ENCODE measurements around the gene BCL6B. TPM values are rescaled to one million over a fixed set of nuclear protein-coding genes. Genes with fewer than 3 reads are reported as not detected.

Gene BCL6B
- total RNA-seq, 1 experiment from 2014 or later: 11.4 TPM

DNA sequence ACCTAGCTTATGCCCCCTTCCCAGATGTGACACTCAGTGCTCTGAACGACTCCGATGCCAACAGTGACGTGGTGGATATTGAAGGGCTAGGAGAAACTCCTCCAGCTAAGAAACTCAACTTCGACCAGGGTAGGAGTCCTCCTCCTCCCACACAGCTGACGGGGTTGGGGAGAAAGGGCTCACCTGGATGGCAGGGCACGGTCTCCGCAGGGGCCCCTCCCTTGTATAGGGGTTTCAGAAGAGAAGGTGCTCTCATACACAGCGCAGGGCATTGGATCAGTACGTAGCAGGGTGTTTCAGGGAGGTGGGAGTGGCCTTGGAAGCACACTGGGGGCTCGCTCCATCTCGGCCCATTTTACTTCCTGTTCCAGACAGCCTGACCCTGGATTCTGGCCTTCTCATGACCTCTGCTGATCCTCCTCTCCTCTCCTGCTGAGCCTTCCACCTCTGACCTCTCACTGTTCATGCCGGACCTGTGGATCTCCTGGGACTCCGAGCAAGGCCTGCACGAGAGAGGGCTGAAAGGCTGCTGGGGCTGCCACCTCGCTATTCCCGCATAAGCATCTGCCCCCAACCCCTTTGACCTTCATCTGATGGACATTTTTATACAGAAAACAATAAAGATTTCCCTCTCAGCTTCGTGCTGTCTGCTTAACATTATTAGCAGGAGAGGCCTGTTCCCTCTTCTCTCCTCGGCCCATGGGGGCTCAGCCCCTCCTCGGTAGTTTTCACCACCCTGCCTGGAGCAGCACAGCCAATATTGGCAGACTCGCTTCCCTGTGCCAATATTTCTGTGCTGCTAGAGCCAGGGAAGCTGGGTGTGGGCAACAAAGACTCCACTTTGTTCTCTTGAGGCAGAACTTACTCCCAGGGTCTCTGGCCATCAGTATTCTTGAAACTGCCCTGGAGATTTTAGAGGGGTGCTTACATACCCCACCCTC lies 5.7 kb upstream of the BCL6B start:
- Mint-ChIP-seq H3K4me3 (no peak overlapping the region), H3K27ac (no peak overlapping the region)
- POLR2A ChIA-PET: interaction anchor here (0.5 kb wide), 1 partner anchor 51 kb away, joined by 3 read pairs; no protein-coding TSS in a partner anchor

GRCh38 chr17:7017827-7018200 lies 5.0 kb upstream of the BCL6B start:
- Mint-ChIP-seq H3K27me3 (ENCODE audit: low read depth) (peaks cover 27% of the 10 kb centered on the region), H3K9me3 (no peaks in the 10 kb centered on the region), H3K4me3 (no peak overlapping the region), H3K36me3 (peaks cover 9% of the 10 kb centered on the region), H3K4me1 (peaks cover 61% of the 10 kb centered on the region), H3K27ac (0 out of 2 replicates have a peak overlapping the region, but pooled peaks have one; percentile 15)
- POLR2A ChIA-PET: no interaction called here
- no peak for ATAC-seq
- DNase-seq (ENCODE audit: low spot score): no peak
- CTCF ChIA-PET: no interaction called here
- TF ChIP-seq JAZF1 (CRISPR knock-in tag; IDR thresholded peaks at IDR 0.05) (no peak), E2F5 (CRISPR knock-in tag; IDR thresholded peaks at IDR 0.05) (no peak), ZNF416 (CRISPR knock-in tag; IDR thresholded peaks at IDR 0.05) (no peak), ZNF232 (CRISPR knock-in tag; IDR thresholded peaks at IDR 0.05) (no peak), HMGA2 (CRISPR knock-in tag; IDR thresholded peaks at IDR 0.05) (no peak), ELF4 (CRISPR knock-in tag; IDR thresholded peaks at IDR 0.05; ENCODE audit: low read depth) (no peak)
- TF ChIP-seq, protein P1, sequence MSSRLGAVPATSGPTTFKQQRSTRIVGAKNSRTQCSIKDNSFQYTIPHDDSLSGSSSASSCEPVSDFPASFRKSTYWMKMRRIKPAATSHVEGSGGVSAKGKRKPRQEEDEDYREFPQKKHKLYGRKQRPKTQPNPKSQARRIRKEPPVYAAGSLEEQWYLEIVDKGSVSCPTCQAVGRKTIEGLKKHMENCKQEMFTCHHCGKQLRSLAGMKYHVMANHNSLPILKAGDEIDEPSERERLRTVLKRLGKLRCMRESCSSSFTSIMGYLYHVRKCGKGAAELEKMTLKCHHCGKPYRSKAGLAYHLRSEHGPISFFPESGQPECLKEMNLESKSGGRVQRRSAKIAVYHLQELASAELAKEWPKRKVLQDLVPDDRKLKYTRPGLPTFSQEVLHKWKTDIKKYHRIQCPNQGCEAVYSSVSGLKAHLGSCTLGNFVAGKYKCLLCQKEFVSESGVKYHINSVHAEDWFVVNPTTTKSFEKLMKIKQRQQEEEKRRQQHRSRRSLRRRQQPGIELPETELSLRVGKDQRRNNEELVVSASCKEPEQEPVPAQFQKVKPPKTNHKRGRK (CRISPR knock-in tag; IDR thresholded peaks at IDR 0.05; ENCODE audit: borderline replicate concordance): no peak
- TF ChIP-seq, protein P2, sequence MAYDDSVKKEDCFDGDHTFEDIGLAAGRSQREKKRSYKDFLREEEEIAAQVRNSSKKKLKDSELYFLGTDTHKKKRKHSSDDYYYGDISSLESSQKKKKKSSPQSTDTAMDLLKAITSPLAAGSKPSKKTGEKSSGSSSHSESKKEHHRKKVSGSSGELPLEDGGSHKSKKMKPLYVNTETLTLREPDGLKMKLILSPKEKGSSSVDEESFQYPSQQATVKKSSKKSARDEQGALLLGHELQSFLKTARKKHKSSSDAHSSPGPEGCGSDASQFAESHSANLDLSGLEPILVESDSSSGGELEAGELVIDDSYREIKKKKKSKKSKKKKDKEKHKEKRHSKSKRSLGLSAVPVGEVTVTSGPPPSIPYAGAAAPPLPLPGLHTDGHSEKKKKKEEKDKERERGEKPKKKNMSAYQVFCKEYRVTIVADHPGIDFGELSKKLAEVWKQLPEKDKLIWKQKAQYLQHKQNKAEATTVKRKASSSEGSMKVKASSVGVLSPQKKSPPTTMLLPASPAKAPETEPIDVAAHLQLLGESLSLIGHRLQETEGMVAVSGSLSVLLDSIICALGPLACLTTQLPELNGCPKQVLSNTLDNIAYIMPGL (CRISPR knock-in tag; IDR thresholded peaks at IDR 0.05): no peak

More for the DNA sequence above, 5.7 kb upstream of the BCL6B start:
- Mint-ChIP-seq H3K27me3 (ENCODE audit: low read depth) (peaks cover 23% of the 10 kb centered on the region), H3K4me1 (peaks cover 57% of the 10 kb centered on the region), H3K9me3 (no peaks in the 10 kb centered on the region), H3K36me3 (peaks cover 9% of the 10 kb centered on the region)
- CTCF ChIA-PET: no interaction called here
- TF ChIP-seq, protein P3, sequence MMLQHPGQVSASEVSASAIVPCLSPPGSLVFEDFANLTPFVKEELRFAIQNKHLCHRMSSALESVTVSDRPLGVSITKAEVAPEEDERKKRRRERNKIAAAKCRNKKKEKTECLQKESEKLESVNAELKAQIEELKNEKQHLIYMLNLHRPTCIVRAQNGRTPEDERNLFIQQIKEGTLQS (CRISPR knock-in tag; conservative IDR thresholded peaks at IDR 0.05): no peak
- TF ChIP-seq STAT6 (CRISPR knock-in tag; conservative IDR thresholded peaks at IDR 0.05; ENCODE audit: low read depth) (no peak), OVOL2 (CRISPR knock-in tag; IDR thresholded peaks at IDR 0.05; ENCODE audit: borderline replicate concordance) (no peak), TEAD4 (CRISPR knock-in tag; IDR thresholded peaks at IDR 0.05) (no peak), PREB (CRISPR knock-in tag; IDR thresholded peaks at IDR 0.05; ENCODE audit: borderline replicate concordance) (no peak), MAX (CRISPR knock-in tag; IDR thresholded peaks at IDR 0.05) (no peak), RORB (CRISPR knock-in tag; IDR thresholded peaks at IDR 0.05) (no peak), NFYB (CRISPR knock-in tag; conservative IDR thresholded peaks at IDR 0.05; ENCODE audit: low read depth) (no peak), KAT7 (CRISPR knock-in tag; IDR thresholded peaks at IDR 0.05; ENCODE audit: borderline replicate concordance) (no peak), CREM (CRISPR knock-in tag; IDR thresholded peaks at IDR 0.05) (no peak), ZNF138 (CRISPR knock-in tag; conservative IDR thresholded peaks at IDR 0.05) (no peak)
- TF ChIP-seq, protein P1 (CRISPR knock-in tag; IDR thresholded peaks at IDR 0.05; ENCODE audit: borderline replicate concordance): no peak
- TF ChIP-seq, protein P4, sequence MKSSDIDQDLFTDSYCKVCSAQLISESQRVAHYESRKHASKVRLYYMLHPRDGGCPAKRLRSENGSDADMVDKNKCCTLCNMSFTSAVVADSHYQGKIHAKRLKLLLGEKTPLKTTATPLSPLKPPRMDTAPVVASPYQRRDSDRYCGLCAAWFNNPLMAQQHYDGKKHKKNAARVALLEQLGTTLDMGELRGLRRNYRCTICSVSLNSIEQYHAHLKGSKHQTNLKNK (CRISPR knock-in tag; IDR thresholded peaks at IDR 0.05): no peak
- ATAC-seq (no peak), DNase-seq (ENCODE audit: low spot score) (no peak)

Data from WTC11 (cell line).